PC-9 (cell line): ENCODE data around the gene TMEM82.

Experiments
- EZH2 ChIP-seq: fragments of 200-600 bp; sonication (generic); IDR thresholded peaks from 2 replicates; pipeline ENCODE4 v1.8.0; 2017; ENCODE audit warnings: antibody characterized with exemption, low read depth
- TF ChIP-seq, protein P1 (sequence below): fragments of 200-600 bp; sonication (generic); conservative IDR thresholded peaks from 2 replicates; pipeline ENCODE4 v1.6.1; 2017; ENCODE audit warnings: mixed run types, antibody characterized with exemption, mild to moderate bottlenecking, moderate library complexity

DNA sequence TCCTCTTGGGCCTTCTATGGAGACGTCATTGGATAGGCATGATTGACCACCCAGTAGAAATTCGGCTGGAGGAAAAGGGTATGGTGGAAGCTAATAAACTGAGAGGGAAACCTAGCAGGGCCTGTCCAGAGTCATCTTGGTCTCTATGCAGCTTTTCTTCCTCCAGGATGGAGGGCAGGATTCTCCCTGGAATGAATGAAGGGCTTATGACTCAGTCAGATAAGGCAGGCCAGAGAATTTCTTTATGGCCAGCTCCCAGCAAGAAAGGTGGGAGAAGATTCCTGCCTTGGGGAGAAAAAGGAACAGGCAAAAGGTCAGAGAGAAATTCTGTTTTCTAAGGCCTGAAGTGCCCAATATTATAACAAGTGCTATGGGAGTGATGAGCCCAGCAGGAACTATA, 33.4 kb downstream of the TMEM82 start:
- TF ChIP-seq EZH2 = no peak
- TF ChIP-seq, protein P1, sequence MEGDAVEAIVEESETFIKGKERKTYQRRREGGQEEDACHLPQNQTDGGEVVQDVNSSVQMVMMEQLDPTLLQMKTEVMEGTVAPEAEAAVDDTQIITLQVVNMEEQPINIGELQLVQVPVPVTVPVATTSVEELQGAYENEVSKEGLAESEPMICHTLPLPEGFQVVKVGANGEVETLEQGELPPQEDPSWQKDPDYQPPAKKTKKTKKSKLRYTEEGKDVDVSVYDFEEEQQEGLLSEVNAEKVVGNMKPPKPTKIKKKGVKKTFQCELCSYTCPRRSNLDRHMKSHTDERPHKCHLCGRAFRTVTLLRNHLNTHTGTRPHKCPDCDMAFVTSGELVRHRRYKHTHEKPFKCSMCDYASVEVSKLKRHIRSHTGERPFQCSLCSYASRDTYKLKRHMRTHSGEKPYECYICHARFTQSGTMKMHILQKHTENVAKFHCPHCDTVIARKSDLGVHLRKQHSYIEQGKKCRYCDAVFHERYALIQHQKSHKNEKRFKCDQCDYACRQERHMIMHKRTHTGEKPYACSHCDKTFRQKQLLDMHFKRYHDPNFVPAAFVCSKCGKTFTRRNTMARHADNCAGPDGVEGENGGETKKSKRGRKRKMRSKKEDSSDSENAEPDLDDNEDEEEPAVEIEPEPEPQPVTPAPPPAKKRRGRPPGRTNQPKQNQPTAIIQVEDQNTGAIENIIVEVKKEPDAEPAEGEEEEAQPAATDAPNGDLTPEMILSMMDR = no peak
